Spleen (tissue), 11 donors: ENCODE data around the gene UVSSA. TPM values are rescaled to one million over a fixed set of nuclear protein-coding genes. Genes with fewer than 3 reads are reported as not detected.

Experiments used
- DNase-seq: peaks from one replicate; pipeline ENCODE4 v3.0.0-alpha.2; 2020
- H3K27ac ChIP-seq, 8 donors: fragments of 200-600 bp; sonication (generic) in 7 of 8; 1 replicate in 4 of 8; 2 replicates in 4 of 8; pipeline versions ENCODE4 v1.5.0 to v1.8.0; 2016 to 2021; ENCODE audit warnings: inconsistent platforms in 4 of 8, mild to moderate bottlenecking in 4 of 8, moderate library complexity in 1 of 8
- H3K27me3 ChIP-seq, 7 donors: fragments of 200-600 bp; sonication (generic) in 6 of 7; replicated peaks in 1 of 7; 1 replicate in 4 of 7; 2 replicates in 3 of 7; pipeline versions ENCODE4 v1.5.0 to v1.8.0; 2016 to 2021; ENCODE audit warnings: inconsistent platforms in 3 of 7, mild to moderate bottlenecking in 1 of 7
- H3K36me3 ChIP-seq, 6 donors: fragments of 200-600 bp; sonication (generic) in 5 of 6; 1 replicate in 4 of 6; 2 replicates in 2 of 6; pipeline versions ENCODE4 v1.5.0 to v1.8.0; 2016 to 2021; ENCODE audit warnings: inconsistent platforms in 2 of 6
- H3K4me1 ChIP-seq, 6 donors: fragments of 200-600 bp; sonication (generic) in 5 of 6; 1 replicate in 3 of 6; 2 replicates in 3 of 6; pipeline versions ENCODE4 v1.5.0 to v1.8.0; 2016 to 2021; ENCODE audit warnings: inconsistent platforms in 3 of 6
- H3K4me3 ChIP-seq, 8 donors: fragments of 200-600 bp; sonication (generic) in 7 of 8; 1 replicate in 4 of 8; 2 replicates in 4 of 8; pipeline versions ENCODE4 v1.5.0 to v1.8.0; 2016 to 2021; ENCODE audit warnings: inconsistent platforms in 4 of 8, mild to moderate bottlenecking in 4 of 8, moderate library complexity in 2 of 8
- H3K9me3 ChIP-seq, 8 donors: fragments of 200-600 bp; sonication (generic) in 7 of 8; 1 replicate in 4 of 8; 2 replicates in 4 of 8; pipeline versions ENCODE4 v1.5.0 to v1.8.0; 2016 to 2021; ENCODE audit warnings: inconsistent platforms in 4 of 8
- CTCF ChIP-seq, 11 experiments: fragments of 200-600 bp in 7 of 11; fragments of 450-650 bp in 4 of 11; sonication (generic) in 4 of 11; IDR thresholded peaks in 8 of 11; conservative IDR thresholded peaks in 3 of 11; 1 replicate in 7 of 11; 2 replicates in 4 of 11; pipeline versions ENCODE4 v1.4.0 to v1.8.0; 2016 to 2021; ENCODE audit warnings: antibody characterized with exemption in 11 of 11, inconsistent platforms in 4 of 11, mild to moderate bottlenecking in 1 of 11
- POLR2A ChIP-seq, 3 donors: fragments of 450-650 bp; IDR thresholded peaks; one replicate each; pipeline ENCODE4 v1.5.1; 2017; ENCODE audit warnings: antibody characterized with exemption in 3 of 3, mild to moderate bottlenecking in 1 of 3
- POLR2AphosphoS5 ChIP-seq, 3 donors: sonication (generic); formaldehyde crosslinking; IDR thresholded peaks; one replicate each; pipeline ENCODE4 v1.5.1; 2017; ENCODE audit warnings: antibody characterized with exemption in 3 of 3
- WGBS, 5 donors: extraction: QIAGEN DNeasy Blood & Tissue Kit in 3 of 5; methylation state at CpG; one replicate each; pipeline versions ENCODE4 v1.1.5 to v1.1.7; 2013 to 2018; 5-methylcytosine and 5-hydroxymethylcytosine counted together
- intact Hi-C: fragments of 100-400 bp; cut with DNase I; formaldehyde crosslinking; loops from one replicate; pipeline ENCODE4 v1.15.0; 2023; ENCODE audit warnings: low total_unique reads
- polyA plus RNA-seq, 3 donors: library from polyadenylated mRNA; stranded (reverse); fragments of 200-250 nt; gene quantifications; one replicate each; pipeline ENCODE4 v1.2.1, GENCODE V29; 2013
- total RNA-seq, 7 donors: library from RNA; depleted of rRNA in 3 of 7; stranded (reverse); fragments of >200 nt in 3 of 7; fragmentation: NEBNext Ultra II Directional in 4 of 7; extraction: Animal tissue kit (Norgen Biotek cat#: 25700) in 4 of 7; gene quantifications; one replicate each; pipeline versions ENCODE4 v1.1.0 to v1.2.1, GENCODE V29; 2016 to 2021
- donor health status: healthy with polysubstance abuse.
- donor health status: DM: no; HTN: no; CAD: no; lungs with moderate emphysema.
- donor health status: DM: no; HTN: no; CAD: no.
- donor health status: Bipolar disorder and iron deficiency.
- donor health status: healthy.
- donor health status: DM: no; HTN: no; CAD: no.
- donor health status: DM: yes; HTN: yes; CAD: no.

The UVSSA gene
- total and polyA plus RNA-seq, 10 donors, result 3.0 to 54.0 (median 26.8) TPM

GRCh38 chr4:1310796-1311631 is 36.0 kb upstream of the UVSSA start:
- peak; percentile 79 for DNase-seq
- Histone ChIP-seq H3K9me3 (no peaks in the 10 kb centered on the region), H3K4me1 (peaks cover 27 to 62% (median 49%) of the 10 kb centered on the region in 6 donors), H3K36me3 (peaks cover 6 to 66% (median 37%) of the 10 kb centered on the region in 6 donors), H3K4me3 (peak overlapping the region in 1 of 8 donors; percentile 64), H3K27me3 (no peaks in the 10 kb centered on the region), H3K27ac (peak overlapping the region in 7 of 8 donors; percentile 7 to 78 (median 37))
- intact Hi-C loops, result no loop called here
- TF ChIP-seq POLR2AphosphoS5 (IDR thresholded peaks at IDR 0.05), result peak in 1 of 3 donors; percentile 53
- no peak for TF ChIP-seq POLR2A (IDR thresholded peaks at IDR 0.05)
- 69 to 83% (median 75%) methylated on average over 34 to 49 of the region's 49 CpGs for WGBS, 5 donors

GRCh38 chr4:1312821-1313640 is 34.0 kb upstream of the UVSSA start:
- H3K27me3 ChIP-seq, result no peaks in the 10 kb centered on the region
- no peak overlapping the region for H3K4me3 ChIP-seq
- DNase-seq, result peak; percentile 44
- H3K4me1 ChIP-seq, result peaks cover 27 to 45% (median 40%) of the 10 kb centered on the region in 6 donors
- no peak overlapping the region for H3K27ac ChIP-seq
- H3K9me3 ChIP-seq, result no peaks in the 10 kb centered on the region
- peaks cover 6 to 77% (median 53%) of the 10 kb centered on the region in 6 donors for H3K36me3 ChIP-seq
- intact Hi-C loops, result no loop called here
- TF ChIP-seq CTCF (IDR thresholded peaks at IDR 0.05 in 8 of 11, conservative IDR thresholded peaks at IDR 0.05 in 3 of 11) (no peak), POLR2AphosphoS5 (IDR thresholded peaks at IDR 0.05) (no peak), POLR2A (IDR thresholded peaks at IDR 0.05) (no peak)
- whole genome bisulfite sequencing, 5 donors, result 91 to 97% (median 96%) methylated on average over 20 of the region's 20 CpGs

- 93 to 98% (median 98%) methylated on average over 26 to 28 of the region's 28 CpGs for WGBS, 5 donors
- Histone ChIP-seq H3K36me3 (peaks cover 6 to 92% (median 66%) of the 10 kb centered on the region in 6 donors), H3K27ac (no peak overlapping the region), H3K27me3 (no peaks in the 10 kb centered on the region), H3K9me3 (no peaks in the 10 kb centered on the region), H3K4me1 (peaks cover 11 to 36% (median 23%) of the 10 kb centered on the region in 6 donors), H3K4me3 (no peak overlapping the region)
- no peak for DNase-seq
- TF ChIP-seq POLR2AphosphoS5 (IDR thresholded peaks at IDR 0.05) (peak in 1 of 3 donors; percentile 27), POLR2A (IDR thresholded peaks at IDR 0.05) (no peak)
- intact Hi-C loops, result no loop called here
Observed at GRCh38 chr4:1315306-1315705, 31.7 kb upstream of the UVSSA start.

GRCh38 chr4:1315836-1316536 is 31.0 kb upstream of the UVSSA start:
- no peak for DNase-seq
- intact Hi-C loops, result no loop called here
- H3K9me3 ChIP-seq, result no peaks in the 10 kb centered on the region
- peaks cover 5 to 29% (median 16%) of the 10 kb centered on the region in 6 donors for H3K4me1 ChIP-seq
- H3K4me3 ChIP-seq, result no peak overlapping the region
- no peak overlapping the region for H3K27ac ChIP-seq
- 81 to 90% (median 86%) methylated on average over 18 to 27 of the region's 27 CpGs for WGBS, 5 donors
- peaks cover 6 to 94% (median 66%) of the 10 kb centered on the region in 6 donors for H3K36me3 ChIP-seq
- TF ChIP-seq POLR2A (IDR thresholded peaks at IDR 0.05) (no peak), POLR2AphosphoS5 (IDR thresholded peaks at IDR 0.05) (no peak), CTCF (IDR thresholded peaks at IDR 0.05 in 8 of 11, conservative IDR thresholded peaks at IDR 0.05 in 3 of 11) (no peak)
- H3K27me3 ChIP-seq, result no peaks in the 10 kb centered on the region
